Measurements from ENCODE around the gene RAB11FIP3.
"Not testable (repeated sequence)": the region's sequence is repeated elsewhere in the genome, so short reads cannot be mapped to it uniquely, and the experiment has no call there.

The RAB11FIP3 gene

GRCh38 chr16:483341-484075 lies 58.1 kb downstream of the RAB11FIP3 start:
- no peak overlapping the region for H3K9ac ChIP-seq (ENCODE audit: low read length)
- peaks cover 3% of the 10 kb centered on the region for H3K36me3 ChIP-seq (ENCODE audit: control insufficient read depth, insufficient read depth, low read length)
- no peak overlapping the region for H3K27ac ChIP-seq (ENCODE audit: low read depth, low read length)
- H3K27me3 ChIP-seq (ENCODE audit: control insufficient read depth, insufficient read depth, low read length) = no peaks in the 10 kb centered on the region
- no peaks in the 10 kb centered on the region for H3K4me1 ChIP-seq (ENCODE audit: control insufficient read depth, insufficient read depth, low read length)
- H3K4me3 ChIP-seq (ENCODE audit: low read length) = no peak overlapping the region

- no peak overlapping the region for H3K9ac ChIP-seq (ENCODE audit: low read length)
- no peaks in the 10 kb centered on the region for H3K27me3 ChIP-seq (ENCODE audit: control insufficient read depth, insufficient read depth, low read length)
- H3K36me3 ChIP-seq (ENCODE audit: control insufficient read depth, insufficient read depth, low read length) = peaks cover 16% of the 10 kb centered on the region
- H3K27ac ChIP-seq (ENCODE audit: low read depth, low read length) = no peak overlapping the region
- H3K4me3 ChIP-seq (ENCODE audit: low read length) = no peak overlapping the region
- no peaks in the 10 kb centered on the region for H3K4me1 ChIP-seq (ENCODE audit: control insufficient read depth, insufficient read depth, low read length)
These were observed 64.2 kb downstream of the RAB11FIP3 start for GRCh38 chr16:489606-490005.

GRCh38 chr16:490768-491167 lies 65.3 kb downstream of the RAB11FIP3 start:
- Histone ChIP-seq H3K36me3 (ENCODE audit: control insufficient read depth, insufficient read depth, low read length) (peaks cover 16% of the 10 kb centered on the region), H3K4me3 (ENCODE audit: low read length) (no peak overlapping the region), H3K9ac (ENCODE audit: low read length) (no peak overlapping the region), H3K4me1 (ENCODE audit: control insufficient read depth, insufficient read depth, low read length) (no peaks in the 10 kb centered on the region), H3K27ac (ENCODE audit: low read depth, low read length) (no peak overlapping the region), H3K27me3 (ENCODE audit: control insufficient read depth, insufficient read depth, low read length) (no peaks in the 10 kb centered on the region)

GRCh38 chr16:491220-491919 lies 65.9 kb downstream of the RAB11FIP3 start:
- H3K4me3 ChIP-seq (ENCODE audit: low read length) = no peak overlapping the region
- H3K4me1 ChIP-seq (ENCODE audit: control insufficient read depth, insufficient read depth, low read length) = no peaks in the 10 kb centered on the region
- H3K9ac ChIP-seq (ENCODE audit: low read length) = no peak overlapping the region
- peaks cover 16% of the 10 kb centered on the region for H3K36me3 ChIP-seq (ENCODE audit: control insufficient read depth, insufficient read depth, low read length)
- no peak overlapping the region for H3K27ac ChIP-seq (ENCODE audit: low read depth, low read length)
- no peaks in the 10 kb centered on the region for H3K27me3 ChIP-seq (ENCODE audit: control insufficient read depth, insufficient read depth, low read length)

- no peaks in the 10 kb centered on the region for H3K27me3 ChIP-seq (ENCODE audit: control insufficient read depth, insufficient read depth, low read length)
- H3K27ac ChIP-seq (ENCODE audit: low read depth, low read length) = no peak overlapping the region
- H3K4me3 ChIP-seq (ENCODE audit: low read length) = no peak overlapping the region
- no peaks in the 10 kb centered on the region for H3K4me1 ChIP-seq (ENCODE audit: control insufficient read depth, insufficient read depth, low read length)
- no peak overlapping the region for H3K9ac ChIP-seq (ENCODE audit: low read length)
- peaks cover 16% of the 10 kb centered on the region for H3K36me3 ChIP-seq (ENCODE audit: control insufficient read depth, insufficient read depth, low read length)
These were observed 66.9 kb downstream of the RAB11FIP3 start for GRCh38 chr16:492211-492875.

- H3K4me3 ChIP-seq (ENCODE audit: low read length); H3K27me3 ChIP-seq (ENCODE audit: control insufficient read depth, insufficient read depth, low read length); H3K4me1 ChIP-seq (ENCODE audit: control insufficient read depth, insufficient read depth, low read length); H3K27ac ChIP-seq (ENCODE audit: low read depth, low read length); H3K9ac ChIP-seq (ENCODE audit: low read length): not testable (repeated sequence)
- peaks cover 10% of the 10 kb centered on the region for H3K36me3 ChIP-seq (ENCODE audit: control insufficient read depth, insufficient read depth, low read length)
These were observed 69.2 kb downstream of the RAB11FIP3 start for GRCh38 chr16:494676-495075.

GRCh38 chr16:495127-495748 lies 69.8 kb downstream of the RAB11FIP3 start:
- no peak overlapping the region for H3K27ac ChIP-seq (ENCODE audit: low read depth, low read length)
- H3K27me3 ChIP-seq (ENCODE audit: control insufficient read depth, insufficient read depth, low read length) = no peaks in the 10 kb centered on the region
- no peaks in the 10 kb centered on the region for H3K4me1 ChIP-seq (ENCODE audit: control insufficient read depth, insufficient read depth, low read length)
- peaks cover 6% of the 10 kb centered on the region for H3K36me3 ChIP-seq (ENCODE audit: control insufficient read depth, insufficient read depth, low read length)
- H3K9ac ChIP-seq (ENCODE audit: low read length) = no peak overlapping the region
- H3K4me3 ChIP-seq (ENCODE audit: low read length) = no peak overlapping the region

GRCh38 chr16:496097-496886 lies 70.8 kb downstream of the RAB11FIP3 start:
- H3K27ac ChIP-seq (ENCODE audit: low read depth, low read length) = no peak overlapping the region
- H3K4me1 ChIP-seq (ENCODE audit: control insufficient read depth, insufficient read depth, low read length) = no peaks in the 10 kb centered on the region
- no peaks in the 10 kb centered on the region for H3K27me3 ChIP-seq (ENCODE audit: control insufficient read depth, insufficient read depth, low read length)
- no peak overlapping the region for H3K4me3 ChIP-seq (ENCODE audit: low read length)
- peaks cover under 1% of the 10 kb centered on the region for H3K36me3 ChIP-seq (ENCODE audit: control insufficient read depth, insufficient read depth, low read length)
- no peak overlapping the region for H3K9ac ChIP-seq (ENCODE audit: low read length)

GRCh38 chr16:497258-497657 lies 71.8 kb downstream of the RAB11FIP3 start:
- no peak overlapping the region for H3K4me3 ChIP-seq (ENCODE audit: low read length)
- H3K9ac ChIP-seq (ENCODE audit: low read length) = no peak overlapping the region
- H3K27me3 ChIP-seq (ENCODE audit: control insufficient read depth, insufficient read depth, low read length) = no peaks in the 10 kb centered on the region
- no peak overlapping the region for H3K27ac ChIP-seq (ENCODE audit: low read depth, low read length)
- no peaks in the 10 kb centered on the region for H3K36me3 ChIP-seq (ENCODE audit: control insufficient read depth, insufficient read depth, low read length)
- no peaks in the 10 kb centered on the region for H3K4me1 ChIP-seq (ENCODE audit: control insufficient read depth, insufficient read depth, low read length)

- Histone ChIP-seq H3K4me3 (ENCODE audit: low read length) (no peak overlapping the region), H3K27me3 (ENCODE audit: control insufficient read depth, insufficient read depth, low read length) (no peaks in the 10 kb centered on the region), H3K4me1 (ENCODE audit: control insufficient read depth, insufficient read depth, low read length) (no peaks in the 10 kb centered on the region), H3K27ac (ENCODE audit: low read depth, low read length) (no peak overlapping the region), H3K36me3 (ENCODE audit: control insufficient read depth, insufficient read depth, low read length) (no peaks in the 10 kb centered on the region), H3K9ac (ENCODE audit: low read length) (no peak overlapping the region)
These were observed 74.5 kb downstream of the RAB11FIP3 start for GRCh38 chr16:499924-500323.

- Histone ChIP-seq H3K9ac (ENCODE audit: low read length) (no peak overlapping the region), H3K36me3 (ENCODE audit: control insufficient read depth, insufficient read depth, low read length) (peaks cover under 1% of the 10 kb centered on the region), H3K27ac (ENCODE audit: low read depth, low read length) (no peak overlapping the region), H3K27me3 (ENCODE audit: control insufficient read depth, insufficient read depth, low read length) (no peaks in the 10 kb centered on the region), H3K4me1 (ENCODE audit: control insufficient read depth, insufficient read depth, low read length) (no peaks in the 10 kb centered on the region), H3K4me3 (ENCODE audit: low read length) (no peak overlapping the region)
These were observed 75.3 kb downstream of the RAB11FIP3 start for GRCh38 chr16:500709-501108.
